ENCODE measurements around the gene ABCG5.

- no peak for TF ChIP-seq CTCF (IDR thresholded peaks at IDR 0.05)
- TF ChIP-seq EP300 (IDR thresholded peaks at IDR 0.05): no peak
Measured at GRCh38 chr2:43802135-43802534, 36.5 kb downstream of the ABCG5 start.

All from suprapubic skin (tissue), 3 donors.